Coronary artery (tissue), 2 donors: Measurements from ENCODE around the gene SLC25A21.
"Not testable (repeated sequence)": the region's sequence is repeated elsewhere in the genome, so short reads cannot be mapped to it uniquely, and the experiment has no call there.

ENCODE experiments used
- DNase-seq: peaks from one replicate; pipeline ENCODE4 v3.0.0-alpha.2; 2017; ENCODE audit warnings: low spot score
- H3K27ac ChIP-seq, 2 donors: fragments of 200-600 bp; sonication (generic); one replicate each; pipeline ENCODE4 v1.5.1; 2016 to 2019
- H3K4me3 ChIP-seq: fragments of 200-600 bp; sonication (generic); 2 replicates; pipeline ENCODE4 v1.5.1; 2016; ENCODE audit warnings: mild to moderate bottlenecking, moderate library complexity
- TF ChIP-seq, protein P1 (sequence below): fragments of 200-600 bp; sonication (generic); IDR thresholded peaks from one replicate; pipeline ENCODE4 v1.5.1; 2019; ENCODE audit warnings: antibody characterized with exemption

The SLC25A21 gene

GRCh38 chr14:37150414-37150813 is 22.0 kb downstream of the SLC25A21 start:
- TF ChIP-seq, protein P1, sequence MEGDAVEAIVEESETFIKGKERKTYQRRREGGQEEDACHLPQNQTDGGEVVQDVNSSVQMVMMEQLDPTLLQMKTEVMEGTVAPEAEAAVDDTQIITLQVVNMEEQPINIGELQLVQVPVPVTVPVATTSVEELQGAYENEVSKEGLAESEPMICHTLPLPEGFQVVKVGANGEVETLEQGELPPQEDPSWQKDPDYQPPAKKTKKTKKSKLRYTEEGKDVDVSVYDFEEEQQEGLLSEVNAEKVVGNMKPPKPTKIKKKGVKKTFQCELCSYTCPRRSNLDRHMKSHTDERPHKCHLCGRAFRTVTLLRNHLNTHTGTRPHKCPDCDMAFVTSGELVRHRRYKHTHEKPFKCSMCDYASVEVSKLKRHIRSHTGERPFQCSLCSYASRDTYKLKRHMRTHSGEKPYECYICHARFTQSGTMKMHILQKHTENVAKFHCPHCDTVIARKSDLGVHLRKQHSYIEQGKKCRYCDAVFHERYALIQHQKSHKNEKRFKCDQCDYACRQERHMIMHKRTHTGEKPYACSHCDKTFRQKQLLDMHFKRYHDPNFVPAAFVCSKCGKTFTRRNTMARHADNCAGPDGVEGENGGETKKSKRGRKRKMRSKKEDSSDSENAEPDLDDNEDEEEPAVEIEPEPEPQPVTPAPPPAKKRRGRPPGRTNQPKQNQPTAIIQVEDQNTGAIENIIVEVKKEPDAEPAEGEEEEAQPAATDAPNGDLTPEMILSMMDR = peak; percentile 51
- no peak overlapping the region for H3K4me3 ChIP-seq
- no peak for DNase-seq

DNA sequence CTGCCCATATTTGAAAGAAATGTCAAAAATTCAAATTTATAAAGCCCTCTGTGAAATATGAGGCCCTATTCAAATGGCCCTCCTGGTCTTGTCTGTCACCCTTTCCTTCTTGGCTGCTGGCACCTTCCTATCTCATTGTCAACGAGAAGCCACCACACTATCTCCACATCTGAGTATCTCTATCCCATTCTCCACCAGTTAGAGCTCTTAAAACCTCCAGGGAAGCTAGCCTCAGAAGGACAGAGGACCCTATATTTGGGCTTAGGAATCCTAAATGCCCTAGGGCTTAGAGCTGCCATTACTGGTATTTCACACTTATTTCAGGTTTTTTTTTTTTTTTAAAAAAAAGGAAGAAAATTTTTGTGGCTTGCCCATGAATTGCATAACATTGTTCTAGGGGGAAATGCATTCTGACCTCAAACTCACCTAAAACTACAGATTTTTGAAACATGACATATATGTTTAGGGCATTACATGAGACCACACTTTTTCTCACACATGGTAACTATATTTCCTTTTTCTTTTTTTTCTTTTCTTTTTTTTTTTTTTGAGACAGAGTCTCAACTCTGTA is 25.0 kb downstream of the SLC25A21 start:
- TF ChIP-seq, protein P1 = no peak
- Histone ChIP-seq H3K4me3 (no peak overlapping the region), H3K27ac (no peak overlapping the region)
- DNase-seq = no peak

More at GRCh38 chr14:37150414-37150813, 22.0 kb downstream of the SLC25A21 start:
- H3K27ac ChIP-seq = no peak overlapping the region

DNA sequence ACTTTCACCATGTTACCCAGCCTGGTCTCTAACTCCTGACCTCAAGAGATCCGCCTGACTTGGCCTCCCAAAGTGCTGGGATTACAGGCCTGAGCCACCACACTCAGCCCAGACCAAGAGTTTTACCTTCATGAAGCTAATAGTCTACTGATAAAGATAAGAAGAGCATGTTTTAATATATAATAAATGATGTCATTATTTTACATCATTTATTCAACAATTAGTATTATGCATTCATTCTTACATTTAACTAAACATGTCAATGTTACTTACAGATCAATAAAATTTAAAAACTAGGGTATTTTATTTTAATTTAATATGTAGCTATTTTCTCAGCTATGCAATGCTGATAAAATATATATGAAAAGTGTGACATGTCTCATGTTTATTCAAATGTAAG is 26.0 kb downstream of the SLC25A21 start:
- not testable (repeated sequence) for DNase-seq, H3K27ac ChIP-seq, H3K4me3 ChIP-seq

DNA sequence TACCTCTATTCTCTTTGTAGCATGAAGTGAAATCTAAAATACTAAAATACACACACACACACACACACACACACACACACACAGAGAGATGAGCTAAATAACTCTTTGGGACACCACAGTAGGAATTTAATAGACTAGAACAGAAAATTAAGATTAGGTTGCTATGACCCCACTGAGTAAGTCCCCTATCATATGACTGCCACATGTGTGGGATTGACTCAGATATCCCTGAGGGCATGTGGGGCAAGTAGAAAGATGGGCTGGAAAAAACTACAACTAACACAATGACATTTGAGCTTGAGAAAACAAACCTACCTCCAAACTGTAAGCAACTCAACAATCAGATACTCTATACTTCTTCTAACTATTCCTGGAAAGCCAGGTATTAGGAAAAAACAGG is 27.0 kb downstream of the SLC25A21 start:
- no peak for DNase-seq
- Histone ChIP-seq H3K27ac (no peak overlapping the region), H3K4me3 (no peak overlapping the region)
- TF ChIP-seq, protein P1 = no peak

DNA sequence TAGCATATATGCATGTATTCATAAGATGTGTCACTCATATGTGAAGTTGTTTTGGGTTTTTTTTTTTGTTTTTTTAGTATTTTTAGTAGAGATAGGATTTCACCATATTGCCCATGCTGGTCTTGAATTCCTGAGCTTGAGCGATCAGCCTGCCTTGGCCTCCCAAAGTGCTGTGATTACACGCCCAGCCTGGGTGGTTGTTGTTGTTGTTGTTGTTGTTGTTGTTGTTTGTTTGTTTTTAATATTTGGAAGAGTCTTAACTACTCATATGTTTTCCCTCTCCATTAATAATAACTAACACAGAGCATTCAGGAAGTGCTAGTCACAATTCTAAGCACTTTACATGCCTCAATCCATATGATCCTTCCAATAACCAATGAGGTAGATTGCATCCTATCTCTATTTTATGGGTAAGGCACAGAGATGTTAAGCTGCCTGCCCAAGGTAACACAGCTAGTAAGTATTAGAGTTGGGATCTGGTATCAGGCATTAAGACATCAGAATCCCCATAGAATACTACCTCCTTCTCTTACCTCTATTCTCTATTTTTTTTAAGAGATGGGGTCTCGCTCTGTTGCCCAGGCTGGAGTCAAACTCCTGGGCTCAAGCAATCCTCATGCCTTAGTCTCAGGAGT is 27.6 kb downstream of the SLC25A21 start:
- Histone ChIP-seq H3K4me3 (no peak overlapping the region), H3K27ac (no peak overlapping the region)
- DNase-seq = no peak
- TF ChIP-seq, protein P1 = no peak

- DNase-seq = no peak
- H3K4me3 ChIP-seq = no peak overlapping the region
- TF ChIP-seq, protein P1 = no peak
- H3K27ac ChIP-seq = no peak overlapping the region
Observed at GRCh38 chr14:37143475-37143874, 28.9 kb downstream of the SLC25A21 start.

DNA sequence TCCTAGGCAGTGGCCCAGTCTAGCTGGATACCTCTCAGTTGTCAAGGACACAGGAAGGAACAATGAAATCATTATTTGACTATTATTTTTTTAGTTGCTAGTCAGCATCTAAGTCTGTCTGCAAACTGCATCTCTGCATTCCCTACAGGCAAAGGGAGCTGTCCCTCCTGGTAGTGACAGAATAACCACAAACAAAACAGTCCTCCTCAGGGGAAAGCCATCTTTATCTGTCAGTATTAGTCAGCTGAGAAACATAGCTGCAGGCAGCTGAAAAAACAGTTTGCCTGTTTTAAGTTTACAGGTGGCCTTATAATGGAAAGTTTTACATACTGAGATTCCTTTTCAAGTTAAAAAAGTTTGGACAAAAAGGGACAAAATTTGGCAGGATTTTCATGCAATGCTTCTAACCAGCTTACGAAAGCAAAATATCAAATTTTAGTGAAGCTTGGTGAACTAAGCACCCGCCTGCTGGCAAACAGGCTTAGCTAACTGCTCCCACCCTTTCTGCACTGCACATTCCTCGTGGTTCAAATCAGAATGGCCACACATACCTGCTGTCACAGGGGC is 29.5 kb downstream of the SLC25A21 start:
- Histone ChIP-seq H3K4me3 (no peak overlapping the region), H3K27ac (no peak overlapping the region)
- TF ChIP-seq, protein P1 = no peak
- DNase-seq = no peak
